GM12872 (cell line): ENCODE measurements around the gene UGT1A5.

Source experiments
- TF ChIP-seq, protein P1 (sequence below): IDR thresholded peaks from 3 replicates; pipeline ENCODE4 v1.5.1; 2011; ENCODE audit warnings: low read depth, mild to moderate bottlenecking, low read length, moderate library complexity; ENCODE audit not compliant: insufficient read depth

Gene UGT1A5

DNA sequence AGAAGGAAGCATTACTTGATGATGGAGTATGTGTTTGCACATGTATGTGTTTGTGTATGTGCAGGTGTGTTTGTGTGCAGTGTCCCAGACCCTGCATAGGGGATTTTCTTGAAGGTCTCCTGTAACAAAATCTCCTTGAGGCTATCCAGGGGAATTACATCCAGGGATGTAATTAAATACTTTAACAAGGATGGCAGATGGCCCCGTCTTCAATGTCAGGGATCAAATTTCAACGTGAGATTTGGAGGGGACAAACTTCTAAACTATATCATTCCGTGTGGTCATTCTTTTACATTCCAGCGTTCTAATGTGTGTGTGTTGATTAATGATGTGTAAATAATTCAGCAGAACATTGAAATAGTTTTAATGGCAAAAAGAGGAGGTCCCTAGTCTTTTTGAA is 37.7 kb upstream of the UGT1A5 start:
- TF ChIP-seq, protein P1, sequence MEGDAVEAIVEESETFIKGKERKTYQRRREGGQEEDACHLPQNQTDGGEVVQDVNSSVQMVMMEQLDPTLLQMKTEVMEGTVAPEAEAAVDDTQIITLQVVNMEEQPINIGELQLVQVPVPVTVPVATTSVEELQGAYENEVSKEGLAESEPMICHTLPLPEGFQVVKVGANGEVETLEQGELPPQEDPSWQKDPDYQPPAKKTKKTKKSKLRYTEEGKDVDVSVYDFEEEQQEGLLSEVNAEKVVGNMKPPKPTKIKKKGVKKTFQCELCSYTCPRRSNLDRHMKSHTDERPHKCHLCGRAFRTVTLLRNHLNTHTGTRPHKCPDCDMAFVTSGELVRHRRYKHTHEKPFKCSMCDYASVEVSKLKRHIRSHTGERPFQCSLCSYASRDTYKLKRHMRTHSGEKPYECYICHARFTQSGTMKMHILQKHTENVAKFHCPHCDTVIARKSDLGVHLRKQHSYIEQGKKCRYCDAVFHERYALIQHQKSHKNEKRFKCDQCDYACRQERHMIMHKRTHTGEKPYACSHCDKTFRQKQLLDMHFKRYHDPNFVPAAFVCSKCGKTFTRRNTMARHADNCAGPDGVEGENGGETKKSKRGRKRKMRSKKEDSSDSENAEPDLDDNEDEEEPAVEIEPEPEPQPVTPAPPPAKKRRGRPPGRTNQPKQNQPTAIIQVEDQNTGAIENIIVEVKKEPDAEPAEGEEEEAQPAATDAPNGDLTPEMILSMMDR: no peak

DNA sequence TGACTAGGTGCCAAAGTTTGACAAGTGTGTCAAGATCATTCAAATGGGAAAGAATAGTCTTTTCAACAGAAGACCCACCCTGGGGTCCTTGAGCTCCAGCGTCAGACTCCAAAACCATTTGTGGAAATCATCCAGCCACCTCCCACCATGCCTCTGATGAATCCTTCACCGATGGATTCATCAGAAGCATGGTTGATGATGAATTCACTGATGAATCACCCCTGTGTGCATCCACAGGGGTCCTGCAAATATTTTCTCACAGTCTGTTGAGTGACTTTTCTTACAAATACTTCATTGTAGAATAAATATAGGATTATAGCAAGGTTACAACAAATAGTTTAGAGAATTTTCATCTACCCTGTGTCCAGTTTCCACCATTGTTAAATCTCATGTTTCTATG is 36.7 kb upstream of the UGT1A5 start:
- TF ChIP-seq, protein P1: no peak

DNA sequence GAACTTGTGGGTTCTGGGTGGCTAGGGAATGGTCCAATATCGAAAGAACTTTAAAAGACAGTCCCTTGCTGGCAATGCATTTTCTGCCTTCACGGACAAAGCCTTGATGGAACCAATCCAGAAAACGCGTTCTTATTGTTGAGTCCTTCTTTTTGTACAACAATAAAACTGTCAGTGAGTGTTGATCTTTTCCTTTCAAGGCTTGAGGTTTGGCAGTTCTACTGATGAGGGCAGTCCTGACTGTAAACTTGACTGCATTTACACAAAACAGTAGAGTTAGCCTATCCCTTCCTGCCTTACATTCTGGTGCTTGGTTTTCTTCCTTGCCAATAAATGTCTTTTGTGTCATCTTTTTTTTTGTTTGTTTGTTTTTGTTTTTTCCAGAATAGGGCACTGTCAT is 33.5 kb upstream of the UGT1A5 start:
- TF ChIP-seq, protein P1: no peak

DNA sequence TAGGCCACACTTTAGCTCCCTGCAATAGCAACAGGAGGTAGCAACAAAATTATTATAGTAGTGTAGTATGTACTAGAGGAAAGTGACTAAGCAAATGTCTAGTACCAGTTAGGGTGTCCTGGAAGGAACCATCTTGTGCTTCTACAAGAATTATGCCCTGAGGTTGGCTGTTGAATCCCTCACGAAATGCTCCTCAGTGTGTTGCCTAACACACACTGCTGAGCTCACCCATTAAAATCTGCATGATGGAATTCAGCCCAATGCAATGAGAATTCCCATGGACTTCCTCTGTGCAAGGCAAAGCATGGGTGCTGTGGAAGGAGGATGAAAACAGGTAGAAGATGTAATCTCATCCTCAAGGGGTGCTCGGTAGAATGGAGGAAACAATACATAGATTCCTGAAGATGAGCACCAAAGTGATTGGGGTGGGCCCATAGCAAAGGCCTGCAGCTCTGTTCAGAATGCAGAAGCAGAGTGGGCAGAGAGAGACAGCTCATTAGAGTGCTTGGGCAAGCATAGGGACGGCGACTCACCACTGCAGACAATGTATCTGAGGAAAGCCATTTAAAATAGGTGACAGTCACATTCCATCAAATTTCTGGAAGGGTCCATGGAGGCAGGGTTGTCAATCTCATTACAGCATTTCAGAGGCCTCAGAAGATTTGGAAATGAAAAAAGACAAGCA is 32.2 kb upstream of the UGT1A5 start:
- TF ChIP-seq, protein P1: no peak

DNA sequence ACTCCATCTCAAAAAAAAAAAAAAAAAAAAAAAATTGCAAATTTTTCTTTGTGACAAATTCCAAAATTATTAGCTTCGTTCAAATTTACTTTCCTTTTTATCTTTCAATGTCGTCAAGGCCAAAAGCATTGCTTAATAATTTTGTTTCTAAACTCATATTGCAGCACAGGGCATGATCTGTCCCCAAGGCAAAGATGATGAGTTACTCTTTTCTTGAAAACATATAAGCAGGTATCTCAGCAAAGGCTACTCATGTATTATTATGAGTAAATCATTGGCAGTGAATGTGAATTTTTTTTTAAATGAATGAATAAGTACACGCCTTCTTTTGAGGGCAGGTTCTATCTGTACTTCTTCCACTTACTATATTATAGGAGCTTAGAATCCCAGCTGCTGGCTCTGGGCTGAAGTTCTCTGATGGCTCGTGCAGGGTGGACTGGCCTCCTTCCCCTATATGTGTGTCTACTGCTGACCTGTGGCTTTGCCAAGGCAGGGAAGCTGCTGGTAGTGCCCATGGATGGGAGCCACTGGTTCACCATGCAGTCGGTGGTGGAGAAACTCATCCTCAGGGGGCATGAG is 31.1 kb upstream of the UGT1A5 start, which contains the start of gene UGT1A7:
Gene UGT1A7 (plus strand): TSS at position 381 of the 579 bp plus-strand sequence. CDS start 37 bp downstream, at position 418.
- TF ChIP-seq, protein P1: no peak

DNA sequence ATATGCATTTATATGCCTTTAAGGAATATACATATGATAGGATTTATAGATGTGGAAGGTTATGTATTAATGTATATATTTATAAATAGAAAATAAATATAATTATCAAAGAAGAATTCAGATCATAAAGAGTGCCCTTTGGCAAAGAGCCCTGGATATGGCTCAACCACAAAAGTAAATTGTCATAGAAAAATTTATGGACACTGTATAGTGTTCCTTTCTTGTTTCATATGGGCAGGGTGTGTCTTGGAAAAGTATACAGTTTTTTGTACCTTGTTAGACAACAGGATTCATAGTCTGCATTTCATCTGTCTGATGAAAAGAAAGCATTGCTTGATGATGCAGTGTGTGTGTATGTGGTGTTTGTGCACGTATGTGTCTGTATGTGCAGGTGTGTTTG is 28.1 kb upstream of the UGT1A5 start:
- TF ChIP-seq, protein P1: no peak

DNA sequence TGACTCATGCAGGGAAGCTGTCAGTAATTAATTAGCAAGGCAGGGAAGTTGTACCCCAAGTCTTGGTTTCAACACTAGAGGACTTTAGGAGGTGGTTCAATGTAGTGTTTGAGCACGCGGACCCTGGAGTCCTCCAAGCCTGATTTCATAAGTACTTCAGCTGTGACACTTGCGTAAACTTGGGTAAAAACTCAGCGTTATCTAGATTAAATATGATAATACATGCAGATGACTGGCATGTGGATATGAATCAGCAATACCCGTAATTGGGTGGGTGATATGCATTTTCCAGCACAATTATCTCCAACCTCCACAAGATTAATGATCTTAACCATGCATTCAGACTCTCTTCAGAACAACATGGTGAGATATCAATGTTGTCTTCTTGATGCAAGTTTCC is 25.8 kb upstream of the UGT1A5 start:
- TF ChIP-seq, protein P1: no peak
